Measurements from ENCODE around the gene RAX2.
A peak's percentile ranks its signal among the peaks of the same experiment; 100 is the strongest.

RAX2 gene

DNA sequence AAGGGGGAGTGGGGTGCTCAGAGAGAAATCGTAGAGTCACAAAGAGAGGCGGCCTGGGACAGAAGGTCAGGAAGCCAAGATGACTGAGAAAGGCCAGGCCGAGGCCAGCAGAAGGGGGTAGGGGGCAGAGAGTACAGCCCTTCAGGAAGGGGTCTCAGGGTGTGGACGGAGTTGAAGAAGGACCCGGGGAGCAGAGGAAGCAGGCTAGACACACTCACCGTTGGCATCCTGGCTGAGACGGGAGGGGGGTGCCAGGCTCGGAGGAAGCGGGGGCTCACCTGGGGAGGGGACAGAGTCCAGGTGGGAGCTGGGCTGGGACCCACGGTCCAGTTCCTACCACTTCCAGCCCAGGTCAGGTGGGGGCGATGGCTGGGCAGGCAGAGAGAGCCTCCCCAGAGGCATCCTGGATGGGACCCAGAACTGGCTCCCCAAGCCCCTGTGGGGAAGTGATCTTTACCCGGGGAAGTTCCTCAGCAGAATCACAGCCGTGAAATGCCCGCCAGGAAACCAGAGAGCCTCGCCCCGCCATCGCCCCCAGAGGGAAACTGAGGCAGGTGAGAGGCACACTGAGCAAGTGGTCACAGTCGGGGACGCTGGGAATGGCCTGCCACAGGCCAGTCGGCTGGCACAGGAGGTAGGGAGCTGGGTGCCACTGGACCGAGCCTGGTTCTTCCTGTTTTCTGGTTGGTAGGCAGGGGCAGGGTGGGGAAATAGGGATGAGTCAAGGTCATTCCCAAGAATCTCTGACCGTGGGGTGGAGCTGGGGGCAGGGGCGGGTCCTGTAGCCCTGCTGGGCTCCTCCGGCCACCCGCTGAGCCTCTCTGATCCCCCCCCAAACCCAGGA, 12.8 kb upstream of the RAX2 start:
- CTCF ChIA-PET: interaction anchor here (0.7 to 1.5 kb wide), 2 partner anchors 22 to 38 kb away, joined by 3 to 4 read pairs; partner anchors contain the start of gene MRPL54
- DNase-seq (ENCODE audit: extremely low spot score): no peak
- POLR2A ChIA-PET: no interaction called here
- TF ChIP-seq, protein P1, sequence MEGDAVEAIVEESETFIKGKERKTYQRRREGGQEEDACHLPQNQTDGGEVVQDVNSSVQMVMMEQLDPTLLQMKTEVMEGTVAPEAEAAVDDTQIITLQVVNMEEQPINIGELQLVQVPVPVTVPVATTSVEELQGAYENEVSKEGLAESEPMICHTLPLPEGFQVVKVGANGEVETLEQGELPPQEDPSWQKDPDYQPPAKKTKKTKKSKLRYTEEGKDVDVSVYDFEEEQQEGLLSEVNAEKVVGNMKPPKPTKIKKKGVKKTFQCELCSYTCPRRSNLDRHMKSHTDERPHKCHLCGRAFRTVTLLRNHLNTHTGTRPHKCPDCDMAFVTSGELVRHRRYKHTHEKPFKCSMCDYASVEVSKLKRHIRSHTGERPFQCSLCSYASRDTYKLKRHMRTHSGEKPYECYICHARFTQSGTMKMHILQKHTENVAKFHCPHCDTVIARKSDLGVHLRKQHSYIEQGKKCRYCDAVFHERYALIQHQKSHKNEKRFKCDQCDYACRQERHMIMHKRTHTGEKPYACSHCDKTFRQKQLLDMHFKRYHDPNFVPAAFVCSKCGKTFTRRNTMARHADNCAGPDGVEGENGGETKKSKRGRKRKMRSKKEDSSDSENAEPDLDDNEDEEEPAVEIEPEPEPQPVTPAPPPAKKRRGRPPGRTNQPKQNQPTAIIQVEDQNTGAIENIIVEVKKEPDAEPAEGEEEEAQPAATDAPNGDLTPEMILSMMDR (IDR thresholded peaks at IDR 0.05; ENCODE audit: control extremely low read depth, extremely low read depth, low read depth, missing control alignments): no peak

DNA sequence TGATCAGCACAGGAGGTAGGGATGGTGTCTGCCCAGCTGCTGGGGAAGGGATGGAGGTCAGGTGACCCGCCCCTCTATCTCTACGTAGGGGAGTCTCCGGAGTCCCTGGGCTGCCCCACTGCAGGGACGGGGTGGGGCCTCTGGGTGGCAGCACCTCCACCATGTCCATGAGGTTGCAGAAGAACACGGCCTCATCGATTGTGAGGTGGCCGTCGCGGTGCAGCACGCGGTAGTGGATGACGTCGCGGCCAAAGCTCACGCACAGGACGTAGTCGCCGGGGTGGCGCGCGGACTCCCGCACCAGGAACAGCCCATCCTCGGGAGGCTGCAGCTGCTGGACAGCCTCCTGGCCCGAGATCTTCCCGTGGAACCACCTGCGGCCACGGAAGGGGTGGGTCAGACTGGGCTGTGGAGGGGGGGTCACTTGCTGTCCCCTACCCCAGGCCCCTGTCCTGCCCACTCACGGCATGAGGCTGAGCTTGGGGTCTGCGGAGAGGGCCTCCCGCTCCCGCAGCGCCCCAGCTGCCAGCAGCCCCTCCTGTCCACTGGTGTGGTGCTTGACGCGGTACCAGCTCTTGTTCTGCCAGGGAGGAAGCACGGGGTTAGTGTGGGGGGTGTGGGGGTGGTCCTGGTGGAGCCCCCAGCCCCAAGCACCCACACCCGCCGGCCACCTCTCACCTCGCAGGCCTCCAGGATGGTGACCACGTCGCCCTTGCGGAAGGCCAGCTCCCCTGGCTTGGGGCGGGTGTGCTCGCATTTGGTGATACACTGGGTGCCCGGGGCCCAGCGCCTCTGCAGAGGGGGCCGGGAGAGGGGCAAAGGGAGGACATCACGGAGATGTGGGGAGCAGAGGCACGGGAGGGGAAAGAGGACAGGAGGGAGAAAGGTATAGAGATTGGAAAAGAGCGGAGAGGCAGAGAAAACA, 11.9 kb upstream of the RAX2 start:
- TF ChIP-seq, protein P1 (IDR thresholded peaks at IDR 0.05; ENCODE audit: control extremely low read depth, extremely low read depth, low read depth, missing control alignments): peak; percentile 44
- ChIA-PET POLR2A (no interaction called here), CTCF (interaction anchor here (1.0 to 1.5 kb wide), 2 partner anchors 21 to 38 kb away, joined by 3 to 4 read pairs; partner anchors contain the start of gene MRPL54)
- DNase-seq (ENCODE audit: extremely low spot score): no peak

DNA sequence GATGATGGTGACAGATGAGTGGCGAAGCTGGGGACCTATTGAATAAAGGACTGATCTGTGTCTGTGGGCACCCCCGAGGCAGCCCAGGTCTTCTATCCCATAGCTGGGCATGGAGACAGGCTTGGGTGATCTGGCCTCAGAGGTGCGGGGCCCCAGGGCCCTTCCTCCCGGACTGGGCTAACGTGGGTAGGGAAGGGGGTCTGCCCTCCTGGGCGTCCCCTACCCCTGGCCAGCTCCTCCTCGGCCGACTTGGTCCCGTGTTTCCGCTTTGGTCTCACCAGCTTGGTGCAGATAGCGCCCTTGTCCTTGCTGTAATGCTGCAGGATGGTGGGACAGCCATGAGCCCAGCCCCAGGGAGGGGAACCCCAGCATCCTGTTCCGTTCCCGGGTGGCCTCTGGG, 10.9 kb upstream of the RAX2 start:
- POLR2A ChIA-PET: no interaction called here
- CTCF ChIA-PET: interaction anchor here (1.0 to 1.5 kb wide), 2 partner anchors 20 to 39 kb away, joined by 3 to 4 read pairs; partner anchors contain the start of gene MRPL54
- no peak for DNase-seq (ENCODE audit: extremely low spot score)
- TF ChIP-seq, protein P1 (IDR thresholded peaks at IDR 0.05; ENCODE audit: control extremely low read depth, extremely low read depth, low read depth, missing control alignments): no peak

DNA sequence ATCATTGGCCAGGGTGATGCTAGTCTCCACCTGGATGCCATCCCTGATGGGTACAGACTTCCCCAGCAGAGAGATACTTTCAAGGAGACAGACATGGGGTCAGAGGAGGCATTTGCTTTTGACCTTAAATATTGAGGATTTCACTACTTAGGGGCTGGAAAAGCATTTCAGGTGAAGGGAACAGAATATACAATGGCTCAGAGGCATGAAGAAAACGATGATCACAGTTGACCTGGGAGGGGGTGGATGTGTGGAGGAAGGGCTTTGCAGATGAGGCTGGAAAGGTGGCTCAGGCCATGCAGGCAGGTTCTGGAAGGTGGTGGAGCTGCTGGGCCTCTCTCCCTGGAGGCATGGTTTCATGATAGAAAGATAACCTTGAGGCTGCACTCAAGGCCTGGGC, 10.3 kb upstream of the RAX2 start:
- TF ChIP-seq, protein P1 (IDR thresholded peaks at IDR 0.05; ENCODE audit: control extremely low read depth, extremely low read depth, low read depth, missing control alignments): no peak
- no peak for DNase-seq (ENCODE audit: extremely low spot score)
- CTCF ChIA-PET: interaction anchor here (1.2 kb wide), 1 partner anchor 39 kb away, joined by 3 read pairs; no protein-coding TSS in a partner anchor
- POLR2A ChIA-PET: no interaction called here

DNA sequence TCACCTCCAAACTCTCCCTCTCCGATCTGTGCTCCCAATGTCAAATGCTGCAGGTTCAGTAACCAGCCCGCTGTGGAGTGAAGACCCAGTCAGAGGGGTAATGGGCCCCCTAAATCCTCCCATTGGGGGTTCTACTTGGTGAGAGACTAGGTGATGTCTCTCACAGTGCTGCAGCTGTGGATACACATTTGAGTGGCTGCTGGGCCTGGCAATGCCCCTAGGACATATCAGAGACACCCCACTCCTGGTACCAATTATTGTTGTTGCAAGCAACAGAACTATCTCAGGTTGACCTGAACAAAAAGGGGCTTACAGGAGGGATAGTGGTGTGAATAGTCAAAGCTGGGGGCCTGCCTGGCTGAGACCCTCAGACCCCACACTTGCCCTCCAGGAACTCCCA, 9.6 kb upstream of the RAX2 start:
- POLR2A ChIA-PET: no interaction called here
- TF ChIP-seq, protein P1 (IDR thresholded peaks at IDR 0.05; ENCODE audit: control extremely low read depth, extremely low read depth, low read depth, missing control alignments): no peak
- no peak for DNase-seq (ENCODE audit: extremely low spot score)
- CTCF ChIA-PET: interaction anchor here (1.2 kb wide), 1 partner anchor 40 kb away, joined by 3 read pairs; no protein-coding TSS in a partner anchor

DNA sequence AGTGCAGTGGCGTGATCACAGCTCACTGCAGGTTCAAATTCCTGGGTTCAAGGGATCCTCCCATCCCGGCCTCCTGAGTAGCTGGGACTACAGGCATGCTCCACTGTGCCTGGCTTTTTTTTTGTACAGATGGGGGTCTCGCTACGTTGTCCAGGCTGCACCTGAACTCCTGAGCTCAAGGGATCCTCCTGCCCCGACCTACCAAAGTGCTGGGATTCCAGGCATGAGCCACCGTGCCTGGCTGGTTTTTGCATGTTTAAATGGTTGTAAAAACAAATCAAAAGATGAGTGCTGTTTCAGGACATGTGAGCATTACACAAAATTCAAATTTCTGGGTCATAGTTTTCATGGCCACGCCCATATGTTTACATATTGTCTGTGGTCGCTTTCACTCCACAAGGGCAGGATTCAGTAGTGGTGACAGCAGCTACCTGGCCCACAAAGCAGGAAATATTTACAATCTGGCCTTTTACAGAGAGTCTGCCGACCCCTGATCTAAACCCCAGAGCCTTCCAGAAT, 8.8 kb upstream of the RAX2 start:
- CTCF ChIA-PET: interaction anchor here (1.2 kb wide), 1 partner anchor 41 kb away, joined by 3 read pairs; no protein-coding TSS in a partner anchor
- POLR2A ChIA-PET: no interaction called here
- TF ChIP-seq, protein P1 (IDR thresholded peaks at IDR 0.05; ENCODE audit: control extremely low read depth, extremely low read depth, low read depth, missing control alignments): no peak
- no peak for DNase-seq (ENCODE audit: extremely low spot score)
